Uterus (tissue), 4 donors: ENCODE data around the gene PPA2. TPM values are rescaled to one million over a fixed set of nuclear protein-coding genes. Genes with fewer than 3 reads are reported as not detected.
"Not testable (repeated sequence)": the region's sequence is repeated elsewhere in the genome, so short reads cannot be mapped to it uniquely, and the experiment has no call there.

Experiments
- DNase-seq, 2 donors: peaks; one replicate each; pipeline ENCODE4 v3.0.0-alpha.2; 2019 to 2020
- H3K27ac ChIP-seq, 2 donors: fragments of 200-600 bp; sonication (generic); 1 replicate in 1 of 2; 2 replicates in 1 of 2; pipeline ENCODE4 v1.5.1; 2016 to 2018
- H3K27me3 ChIP-seq, 2 donors: fragments of 200-600 bp; sonication (generic); one replicate each; pipeline ENCODE4 v1.5.1; 2018 to 2019; ENCODE audit warnings: control low read depth in 1 of 2
- H3K36me3 ChIP-seq, 2 donors: fragments of 200-600 bp; sonication (generic); one replicate each; pipeline ENCODE4 v1.5.1; 2019; ENCODE audit warnings: control low read depth in 1 of 2
- H3K4me1 ChIP-seq, 2 donors: fragments of 200-600 bp; sonication (generic); one replicate each; pipeline ENCODE4 v1.5.1; 2018 to 2019; ENCODE audit warnings: control low read depth in 1 of 2
- H3K4me3 ChIP-seq, 2 donors: fragments of 200-600 bp; sonication (generic); 1 replicate in 1 of 2; 2 replicates in 1 of 2; pipeline ENCODE4 v1.5.1; 2018 to 2019; ENCODE audit warnings: mild to moderate bottlenecking in 1 of 2
- H3K9me3 ChIP-seq, 2 donors: fragments of 200-600 bp; sonication (generic); one replicate each; pipeline ENCODE4 v1.5.1; 2019; ENCODE audit warnings: control low read depth in 1 of 2
- CTCF ChIP-seq, 4 experiments: fragments of 200-600 bp in 2 of 4; fragments of 450-650 bp in 2 of 4; sonication (generic) in 2 of 4; IDR thresholded peaks; one replicate each; pipeline ENCODE4 v1.5.1; 2016 to 2019; ENCODE audit warnings: antibody characterized with exemption in 4 of 4, mild to moderate bottlenecking in 2 of 4, moderate library complexity in 1 of 4
- POLR2A ChIP-seq, 2 donors: fragments of 450-650 bp; IDR thresholded peaks; one replicate each; pipeline ENCODE4 v1.6.1; 2016; ENCODE audit warnings: antibody characterized with exemption in 2 of 2, mild to moderate bottlenecking in 1 of 2, moderate library complexity in 1 of 2
- intact Hi-C: fragments of 100-400 bp; cut with DNase I; formaldehyde crosslinking; loops from one replicate; pipeline ENCODE4 v1.15.1; 2023; ENCODE audit warnings: low total_unique reads
- total RNA-seq, 4 donors: library from RNA; depleted of rRNA in 3 of 4; stranded (reverse); fragments of >200 nt in 3 of 4; gene quantifications; one replicate each; pipeline versions ENCODE4 v1.1.0 to v1.2.4, GENCODE V29; 2014 to 2023
- donor health status: DM: yes; HTN: yes; CAD: no.

Gene PPA2
- total RNA-seq, 4 donors from 2014 or later, result 94.4 to 964 (median 152) TPM

- Histone ChIP-seq H3K36me3 (no peaks in the 10 kb centered on the region), H3K27me3 (no peaks in the 10 kb centered on the region), H3K27ac (no peak overlapping the region), H3K4me3 (no peak overlapping the region), H3K9me3 (no peaks in the 10 kb centered on the region), H3K4me1 (no peaks in the 10 kb centered on the region)
- intact Hi-C loops, result no loop called here
- DNase-seq, result no peak
- TF ChIP-seq POLR2A (IDR thresholded peaks at IDR 0.05) (no peak), CTCF (IDR thresholded peaks at IDR 0.05) (no peak)
Measured at GRCh38 chr4:105422207-105422920, 51.5 kb downstream of the PPA2 start.

- H3K4me3 ChIP-seq, result no peak overlapping the region
- TF ChIP-seq CTCF (IDR thresholded peaks at IDR 0.05) (no peak), POLR2A (IDR thresholded peaks at IDR 0.05) (no peak)
- no peaks in the 10 kb centered on the region for H3K9me3 ChIP-seq
- H3K27ac ChIP-seq, result no peak overlapping the region
- H3K4me1 ChIP-seq, result no peaks in the 10 kb centered on the region
- no peak for DNase-seq
- H3K27me3 ChIP-seq, result no peaks in the 10 kb centered on the region
- intact Hi-C loops, result no loop called here
- no peaks in the 10 kb centered on the region for H3K36me3 ChIP-seq
Measured at GRCh38 chr4:105417624-105418023, 56.2 kb downstream of the PPA2 start.

GRCh38 chr4:105415281-105415744 is 58.5 kb downstream of the PPA2 start:
- no peak for DNase-seq
- no peaks in the 10 kb centered on the region for H3K4me1 ChIP-seq
- no peaks in the 10 kb centered on the region for H3K27me3 ChIP-seq
- no peak overlapping the region for H3K4me3 ChIP-seq
- intact Hi-C loops, result no loop called here
- no peak for TF ChIP-seq POLR2A (IDR thresholded peaks at IDR 0.05)
- no peak for TF ChIP-seq CTCF (IDR thresholded peaks at IDR 0.05)
- no peaks in the 10 kb centered on the region for H3K36me3 ChIP-seq
- peaks cover 0 to 3% of the 10 kb centered on the region in 2 donors for H3K9me3 ChIP-seq
- no peak overlapping the region for H3K27ac ChIP-seq

GRCh38 chr4:105414316-105414715 is 59.5 kb downstream of the PPA2 start:
- Histone ChIP-seq H3K36me3 (no peaks in the 10 kb centered on the region), H3K4me3 (no peak overlapping the region), H3K4me1 (no peaks in the 10 kb centered on the region), H3K9me3 (peaks cover 0 to 3% of the 10 kb centered on the region in 2 donors), H3K27me3 (no peaks in the 10 kb centered on the region), H3K27ac (no peak overlapping the region)
- intact Hi-C loops, result no loop called here
- no peak for TF ChIP-seq CTCF (IDR thresholded peaks at IDR 0.05)
- no peak for TF ChIP-seq POLR2A (IDR thresholded peaks at IDR 0.05)
- no peak for DNase-seq

GRCh38 chr4:105409135-105409534 is 64.7 kb downstream of the PPA2 start:
- DNase-seq, H3K27ac ChIP-seq, H3K4me1 ChIP-seq, intact Hi-C loops, H3K27me3 ChIP-seq, H3K36me3 ChIP-seq, H3K4me3 ChIP-seq: not testable (repeated sequence)
- H3K9me3 ChIP-seq, result peaks cover 0 to 15% of the 10 kb centered on the region in 2 donors
